ENCODE data around the gene FKBP8. TPM values are rescaled to one million over a fixed set of nuclear protein-coding genes. Genes with fewer than 3 reads are reported as not detected.

Gene FKBP8
- total RNA-seq, 2 experiments from 2014 or later, result 167 to 168 TPM

DNA sequence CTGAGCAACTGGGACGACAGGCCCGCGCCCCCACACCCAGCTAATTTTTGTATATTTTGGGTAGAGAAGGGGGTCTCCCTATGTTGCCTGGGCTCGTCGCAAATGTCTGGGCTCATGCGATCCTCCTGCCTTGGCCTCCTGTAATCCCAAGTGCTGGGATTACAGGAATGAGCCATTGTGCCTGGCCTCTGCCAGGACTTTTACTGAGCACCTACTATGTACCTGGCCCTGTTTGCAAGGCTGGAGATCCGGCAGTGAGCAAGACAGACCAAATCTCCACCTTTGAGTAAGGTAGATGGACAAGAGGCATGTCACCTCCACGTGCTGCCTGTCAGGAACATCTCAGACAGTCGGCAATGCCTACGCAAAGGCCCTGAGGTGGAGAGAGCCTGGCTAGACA lies 6.9 kb downstream of the FKBP8 start:
- CTCF ChIA-PET, result no interaction called here
- POLR2A ChIA-PET, result no interaction called here

DNA sequence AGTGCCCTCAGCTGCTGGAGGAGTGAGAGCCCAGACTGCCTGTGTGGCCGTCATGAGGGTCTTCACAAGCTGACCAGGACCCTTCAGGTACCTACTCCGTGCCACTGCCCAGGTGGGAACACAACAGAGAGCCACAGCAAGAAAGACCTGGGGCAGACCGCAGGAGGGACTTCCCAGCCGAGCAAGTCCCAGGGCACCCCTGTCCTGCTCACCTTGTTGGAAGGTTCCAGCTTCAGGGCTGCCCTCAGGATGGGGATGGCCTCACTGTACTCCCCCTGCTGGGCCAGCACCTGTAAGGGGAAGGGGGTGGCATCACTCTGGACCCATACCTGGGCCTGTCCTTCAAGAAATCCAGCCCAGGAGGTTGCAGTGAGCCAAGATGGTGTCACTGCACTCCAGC lies 10.3 kb downstream of the FKBP8 start:
- CTCF ChIA-PET, result no interaction called here
- POLR2A ChIA-PET, result no interaction called here

DNA sequence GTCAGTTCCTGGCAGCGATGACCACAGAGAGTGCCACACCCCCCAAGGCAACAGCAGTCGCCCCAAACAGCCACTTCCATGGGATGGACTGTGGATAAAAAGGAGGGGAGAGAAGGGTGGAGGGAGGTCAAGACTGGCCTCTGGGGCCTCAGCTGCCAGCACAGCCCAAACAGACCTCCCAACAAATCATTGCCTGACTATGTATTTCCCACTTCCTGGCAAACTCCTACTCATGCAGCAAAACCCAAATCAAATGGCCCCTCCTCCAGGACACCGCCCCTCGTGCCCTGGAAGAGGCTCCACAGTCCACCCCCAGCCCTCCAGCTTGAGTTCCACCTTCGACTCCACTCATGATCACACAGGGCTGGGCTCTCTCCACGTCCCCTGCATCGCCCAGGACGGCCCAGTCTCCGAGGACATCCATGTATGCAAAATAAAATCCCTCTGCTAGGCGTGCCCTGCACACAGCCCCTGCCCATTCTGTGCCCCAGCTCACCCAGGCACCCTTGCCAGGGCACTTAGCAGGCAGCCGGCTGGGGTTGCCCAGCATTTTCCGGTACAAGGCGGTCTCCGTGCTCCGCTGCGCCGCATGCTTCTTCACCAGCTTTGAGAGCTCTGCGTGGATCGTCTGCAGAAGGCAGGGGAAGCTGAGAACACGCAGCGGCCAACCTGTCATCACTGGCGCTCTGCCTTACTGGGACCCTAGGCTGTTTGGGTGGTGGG lies 11.0 kb downstream of the FKBP8 start:
- ChIA-PET POLR2A (no interaction called here), CTCF (no interaction called here)

DNA sequence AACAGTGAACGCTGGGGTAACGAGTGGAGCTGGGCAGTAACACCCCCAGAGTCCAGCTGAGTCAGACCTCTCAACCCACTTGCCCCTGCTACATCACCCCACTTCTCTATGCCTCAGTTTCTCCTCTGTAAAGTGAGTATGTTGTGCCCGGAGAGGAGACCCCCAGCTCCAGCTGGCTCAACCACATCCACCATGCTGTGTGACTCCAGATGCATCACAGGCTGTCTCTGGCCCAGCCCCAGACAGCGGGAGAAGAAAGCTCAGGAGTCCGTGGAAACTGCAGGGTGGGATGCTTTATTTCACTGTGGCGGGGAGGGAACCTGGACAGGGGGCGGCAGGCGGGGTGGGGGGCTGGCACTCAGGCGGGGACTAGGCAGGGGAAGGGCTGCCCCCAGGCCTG lies 11.9 kb downstream of the FKBP8 start:
- ChIA-PET POLR2A (interaction anchor here (0.7 kb wide), 1 partner anchor 27 kb away, joined by 6 read pairs; no protein-coding TSS in a partner anchor), CTCF (no interaction called here)

DNA sequence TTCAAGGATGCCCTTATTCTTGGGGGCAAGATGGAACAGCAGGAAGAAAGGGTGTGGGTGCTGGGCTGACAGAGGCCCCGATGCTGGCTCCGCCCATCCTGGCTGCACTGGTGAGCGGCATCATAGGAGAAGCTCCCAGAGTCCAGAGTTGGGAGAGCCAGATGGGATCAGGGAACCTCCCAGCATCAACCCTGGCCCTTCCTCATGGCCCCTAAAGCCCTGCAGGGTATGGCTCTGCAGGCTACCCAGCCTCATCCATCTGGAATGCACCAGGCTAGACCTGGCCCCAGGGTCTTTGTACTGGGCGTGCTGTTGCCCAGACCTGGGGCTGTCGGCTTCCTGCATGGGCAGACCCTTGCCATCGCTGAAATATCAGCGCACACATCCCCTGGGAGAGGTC lies 13.6 kb downstream of the FKBP8 start:
- POLR2A ChIA-PET, result no interaction called here
- CTCF ChIA-PET, result interaction anchor here (0.6 to 1.1 kb wide), 2 partner anchors 20 to 111 kb away, joined by 3 read pairs; no protein-coding TSS in a partner anchor

DNA sequence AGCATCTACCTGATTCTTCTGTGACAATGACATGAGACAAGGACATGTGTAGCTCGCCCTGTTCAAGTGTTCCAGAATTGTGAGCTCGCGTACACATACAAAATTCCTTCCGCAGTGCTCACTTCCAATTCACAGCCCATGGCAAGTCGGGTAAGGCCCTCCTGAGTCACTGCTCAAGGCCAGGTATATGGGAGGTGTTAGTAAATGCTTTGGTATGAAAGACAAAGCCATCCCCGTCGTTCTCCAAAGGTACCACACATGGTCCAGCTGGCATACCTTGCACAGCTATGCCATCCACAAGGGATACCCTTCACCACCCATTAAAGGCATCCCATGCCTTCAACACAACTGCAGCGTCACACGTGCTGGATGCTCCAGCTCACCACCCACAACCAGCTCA lies 17.1 kb downstream of the FKBP8 start:
- POLR2A ChIA-PET, result no interaction called here
- CTCF ChIA-PET, result interaction anchor here (0.7 to 1.9 kb wide), 2 partner anchors 45 to 66 kb away, joined by 3 to 4 read pairs; partner anchors contain the start of gene UBA52

DNA sequence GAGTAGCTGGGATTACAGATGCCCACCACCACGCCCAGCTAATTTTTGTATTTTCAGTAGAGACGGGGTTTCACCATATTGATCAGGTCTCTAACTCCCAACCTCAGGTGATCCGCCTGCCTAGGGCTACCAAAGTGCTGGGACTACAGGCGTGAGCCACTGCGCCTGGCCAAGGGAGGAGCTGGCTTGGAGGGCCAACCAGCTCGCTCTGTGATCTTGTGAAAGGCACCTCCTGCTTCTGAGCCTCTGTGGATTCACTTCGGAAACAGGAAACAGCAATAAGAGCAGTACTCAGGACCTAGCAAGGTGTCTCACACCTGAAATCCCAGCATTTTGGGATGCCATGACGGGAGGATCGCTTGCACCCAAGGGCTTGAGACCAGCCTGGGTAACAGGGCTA lies 19.5 kb downstream of the FKBP8 start:
- CTCF ChIA-PET, result interaction anchor here (1.1 kb wide), 1 partner anchor 16 kb away, joined by 3 read pairs; no protein-coding TSS in a partner anchor
- POLR2A ChIA-PET, result no interaction called here

DNA sequence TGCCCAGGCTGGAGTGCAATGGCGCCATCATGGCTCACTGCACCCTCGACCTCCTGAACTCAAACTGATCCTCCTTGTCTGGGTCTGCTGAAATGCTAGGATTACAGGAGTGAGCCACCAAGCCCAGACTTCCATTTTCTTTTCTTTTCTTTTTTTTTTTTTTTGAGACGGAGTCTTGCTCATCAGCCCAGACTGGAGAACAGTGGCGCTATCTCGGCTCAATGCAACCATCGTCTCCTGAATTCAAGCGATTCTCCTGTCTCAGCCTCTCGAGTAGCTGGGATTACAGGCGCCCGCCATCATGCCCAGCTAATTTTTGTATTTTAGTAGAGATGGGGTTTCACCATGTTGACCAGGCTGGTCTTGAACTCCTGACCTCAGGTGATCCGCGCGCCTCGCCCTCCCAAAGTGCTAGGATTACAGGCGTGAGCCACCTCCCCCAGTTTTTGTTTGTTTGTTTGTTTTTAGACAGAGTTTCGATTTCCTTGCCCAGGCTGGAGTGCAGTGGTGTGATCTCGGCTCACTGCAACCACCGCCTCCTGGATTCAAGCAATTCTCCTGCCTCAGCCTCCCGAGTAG lies 20.4 kb downstream of the FKBP8 start:
- POLR2A ChIA-PET, result interaction anchor here (0.6 to 3.5 kb wide), 6 partner anchors 19 to 66 kb away, joined by 3 to 16 read pairs (median 4); partner anchors contain the start of genes FKBP8, KXD1, REX1BD and UBA52
- CTCF ChIA-PET, result interaction anchor here (0.7 to 1.0 kb wide), 4 partner anchors 8 to 101 kb away, joined by 3 to 5 read pairs (median 4); no protein-coding TSS in a partner anchor

DNA sequence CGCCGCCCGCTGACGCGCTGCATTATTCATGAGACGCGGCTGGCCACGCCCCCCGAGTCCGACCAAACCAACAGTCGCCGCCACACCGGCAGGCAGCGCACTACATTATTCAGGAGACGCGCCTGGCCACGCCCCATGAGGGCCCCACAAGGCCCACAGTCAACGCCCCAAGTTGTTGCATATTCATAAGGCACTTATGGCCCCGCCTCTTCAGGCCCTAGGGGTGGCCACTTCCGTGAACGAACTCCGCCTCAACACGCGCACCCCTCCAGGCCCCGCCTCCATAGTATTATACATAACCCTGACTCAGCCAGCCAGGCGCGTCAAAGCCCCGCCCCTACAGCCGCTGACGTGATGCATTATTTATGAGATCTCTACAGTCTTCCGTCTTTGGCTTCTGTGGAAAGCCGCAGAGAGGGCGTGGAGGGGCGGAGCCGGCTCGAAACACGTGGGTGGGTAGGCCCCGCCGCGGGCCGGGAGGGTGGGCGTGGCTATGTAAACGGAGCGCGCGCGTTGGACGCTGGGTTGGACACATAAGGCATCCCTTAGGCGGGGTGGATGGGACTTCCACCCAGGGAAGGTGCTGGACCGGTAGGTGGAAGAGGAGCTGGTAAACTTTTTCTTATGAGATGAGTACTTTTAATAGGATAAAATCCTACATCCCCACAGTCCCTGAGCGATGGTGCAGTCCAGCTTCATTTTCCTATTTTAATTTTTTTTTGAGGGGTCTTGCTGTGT lies 21.1 kb downstream of the FKBP8 start:
- ChIA-PET POLR2A (interaction anchor here (0.6 to 3.5 kb wide), 7 partner anchors 20 to 67 kb away, joined by 3 to 16 read pairs (median 4); partner anchors contain the start of genes FKBP8, KXD1, REX1BD and UBA52), CTCF (interaction anchor here (0.5 to 4.6 kb wide), 14 partner anchors 9 to 331 kb away, joined by 3 to 42 read pairs (median 5); partner anchors contain the start of genes FKBP8, REX1BD and UBA52)

DNA sequence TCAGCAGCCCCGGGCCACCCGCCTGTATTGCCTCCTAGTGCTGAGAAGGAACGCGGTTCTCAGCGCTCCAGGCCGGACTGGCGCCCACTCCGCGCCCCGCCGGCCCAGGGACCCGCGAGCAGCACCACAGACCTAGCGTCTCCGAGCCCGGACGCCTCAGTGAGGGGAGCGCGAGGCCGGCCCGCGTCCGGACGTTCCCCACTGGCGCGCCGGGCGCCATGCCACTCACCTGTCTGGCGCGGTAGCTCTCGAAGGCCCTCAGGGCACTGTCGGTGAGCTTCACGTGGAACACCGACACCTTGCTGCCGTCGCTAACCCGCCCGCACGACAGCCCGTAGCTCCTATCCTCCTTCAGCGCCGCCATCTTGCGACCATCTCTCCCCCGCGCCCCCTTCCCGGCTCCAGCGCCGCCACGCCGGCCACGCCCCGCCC lies 21.7 kb downstream of the FKBP8 start, which contains the start of gene ELL:
Gene ELL, minus strand, starts transcription at position 379 of the 432 bp plus-strand sequence. Its CDS starts 15 bp downstream, at position 364.
- CTCF ChIA-PET, result interaction anchor here (0.5 to 4.6 kb wide), 13 partner anchors 10 to 331 kb away, joined by 3 to 42 read pairs (median 5); partner anchors contain the start of genes FKBP8, REX1BD and UBA52
- POLR2A ChIA-PET, result interaction anchor here (0.6 to 3.5 kb wide), 6 partner anchors 22 to 67 kb away, joined by 3 to 16 read pairs (median 6); partner anchors contain the start of genes FKBP8, KXD1, REX1BD and UBA52

DNA sequence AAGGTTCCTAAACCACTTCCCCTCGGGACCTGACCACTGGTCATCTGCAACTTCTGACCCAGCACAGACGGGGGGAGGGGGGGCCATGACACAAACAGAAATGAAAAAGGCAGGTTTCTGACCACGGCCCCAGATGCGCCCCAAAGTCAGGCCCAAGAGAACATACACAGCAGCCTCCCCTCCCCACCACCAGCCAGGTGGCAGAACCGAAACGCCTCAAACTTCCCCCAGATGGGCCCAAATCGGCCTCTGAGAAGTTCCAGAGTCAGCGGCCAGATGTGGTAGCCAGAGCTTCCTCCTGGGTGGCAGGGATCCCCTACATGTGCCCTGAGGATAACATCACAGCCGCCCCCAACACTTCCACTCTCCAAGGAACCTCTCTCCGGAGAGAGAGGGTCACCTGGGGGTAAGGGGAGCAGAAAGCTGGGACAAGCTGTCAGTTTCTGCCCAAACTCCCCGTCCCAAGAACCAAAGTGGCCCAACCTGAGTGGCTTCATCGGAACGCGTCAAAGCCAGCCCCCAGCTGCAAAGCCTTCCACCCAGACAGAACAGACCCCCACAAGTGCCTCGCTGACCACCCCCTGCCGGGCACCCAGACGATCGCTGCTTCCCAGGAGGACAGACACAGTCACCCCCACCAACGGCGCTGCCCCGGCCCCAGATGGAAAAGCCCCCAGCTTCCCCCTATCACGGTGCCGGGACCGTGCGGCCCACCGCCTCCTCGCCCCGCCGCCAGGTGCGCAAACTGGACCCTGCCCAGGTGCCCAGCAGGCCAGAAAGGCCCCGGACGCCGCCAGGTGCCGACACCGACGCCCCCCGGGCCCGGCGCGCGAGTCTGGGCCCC lies 22.3 kb downstream of the FKBP8 start:
- ChIA-PET POLR2A (interaction anchor here (0.5 to 3.5 kb wide), 7 partner anchors 25 to 175 kb away, joined by 3 to 16 read pairs (median 3); partner anchors contain the start of genes KXD1, REX1BD and UBA52), CTCF (interaction anchor here (0.6 to 4.6 kb wide), 18 partner anchors 14 to 344 kb away, joined by 3 to 42 read pairs (median 6); partner anchors contain the start of genes FKBP8, REX1BD and UBA52)

DNA sequence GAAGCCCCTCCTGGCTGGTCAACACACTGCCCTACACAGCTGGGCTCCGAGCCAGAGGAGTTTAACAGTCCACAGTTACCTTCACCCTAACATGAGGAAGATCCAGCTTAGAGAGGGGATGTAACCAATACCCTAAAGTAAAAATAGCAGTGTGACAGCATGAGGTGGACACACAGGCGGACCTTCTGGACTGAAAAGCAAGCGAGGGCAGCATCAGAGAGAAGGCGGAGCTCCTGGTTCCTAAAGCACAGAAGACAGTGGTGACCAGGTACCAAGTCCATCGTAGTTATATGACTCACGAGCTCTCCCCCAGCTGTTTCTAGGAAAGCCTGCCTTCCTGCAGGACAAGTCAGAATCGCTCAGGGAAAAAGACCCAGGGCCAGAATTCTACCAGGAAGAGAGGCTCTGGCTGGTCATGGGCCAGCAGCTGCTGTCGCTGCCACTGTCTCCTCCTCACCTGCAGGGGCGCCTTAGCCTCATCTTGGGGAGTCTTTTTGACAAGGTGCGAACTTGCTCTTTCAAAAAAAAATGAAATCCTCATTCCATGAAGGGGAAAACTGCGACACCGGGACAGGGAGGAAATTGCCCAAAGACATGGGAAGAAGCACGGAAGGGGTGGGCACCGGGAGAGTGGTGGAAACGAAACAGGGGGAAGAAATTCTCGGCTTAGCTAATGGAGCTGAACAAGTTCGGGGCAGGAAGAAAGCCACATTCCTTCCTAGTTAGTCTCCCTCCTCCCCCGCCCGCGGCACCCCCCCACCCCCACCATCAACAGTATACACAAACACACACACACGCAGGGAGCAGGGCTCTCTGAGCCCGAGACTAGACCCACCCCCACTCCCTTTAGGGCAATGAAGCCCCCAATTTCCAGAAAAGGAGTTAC lies 23.2 kb downstream of the FKBP8 start:
- POLR2A ChIA-PET, result interaction anchor here (0.5 to 3.5 kb wide), 4 partner anchors 38 to 174 kb away, joined by 3 to 16 read pairs (median 8); partner anchors contain the start of genes KXD1 and UBA52
- CTCF ChIA-PET, result interaction anchor here (0.9 to 4.6 kb wide), 22 partner anchors 13 to 327 kb away, joined by 3 to 42 read pairs (median 6); partner anchors contain the start of genes KXD1, REX1BD, TMEM59L and UBA52

DNA sequence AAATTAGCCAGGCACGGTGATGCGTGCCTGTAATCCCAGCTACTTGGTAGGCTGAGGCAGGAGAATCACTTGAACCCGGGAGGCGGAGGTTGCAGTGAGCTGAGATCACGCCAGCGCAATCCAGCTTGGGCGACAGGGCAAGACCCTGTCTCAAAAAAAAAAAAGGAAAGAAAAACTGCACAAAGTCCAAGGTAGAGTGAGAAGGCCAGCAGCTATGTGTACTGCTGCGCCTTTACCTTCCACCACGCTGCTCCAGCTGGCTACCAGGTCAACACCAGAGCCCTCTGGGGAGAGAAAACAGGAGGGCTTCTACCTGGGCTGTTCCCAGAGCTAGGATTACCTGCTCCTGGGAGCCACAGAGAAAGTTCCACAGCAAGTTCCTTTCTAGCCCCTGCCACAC lies 24.7 kb downstream of the FKBP8 start:
- ChIA-PET CTCF (interaction anchor here (1.2 to 4.6 kb wide), 5 partner anchors 11 to 67 kb away, joined by 3 to 42 read pairs (median 5); no protein-coding TSS in a partner anchor), POLR2A (no interaction called here)

DNA sequence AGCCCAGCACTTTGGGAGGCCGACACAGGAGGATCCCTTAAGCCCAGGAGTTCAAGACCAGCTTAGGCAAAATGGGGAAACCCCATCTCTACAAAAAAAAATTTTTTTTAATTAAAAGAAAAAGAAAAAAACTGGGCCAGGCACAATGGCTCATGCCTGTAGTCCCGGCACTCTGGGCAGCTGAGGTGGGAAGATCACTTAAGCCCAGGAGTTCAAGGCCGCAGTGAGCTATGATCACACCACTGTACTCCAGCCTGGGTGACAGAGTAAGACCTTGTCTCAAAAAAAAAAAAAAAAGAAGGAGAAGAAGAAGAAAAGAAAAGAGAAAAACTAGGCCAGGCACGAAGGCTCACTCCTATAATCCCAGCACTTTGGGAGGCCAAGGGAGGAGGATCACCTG lies 25.8 kb downstream of the FKBP8 start:
- ChIA-PET CTCF (interaction anchor here (1.3 to 4.6 kb wide), 5 partner anchors 10 to 66 kb away, joined by 3 to 42 read pairs (median 4); no protein-coding TSS in a partner anchor), POLR2A (no interaction called here)

DNA sequence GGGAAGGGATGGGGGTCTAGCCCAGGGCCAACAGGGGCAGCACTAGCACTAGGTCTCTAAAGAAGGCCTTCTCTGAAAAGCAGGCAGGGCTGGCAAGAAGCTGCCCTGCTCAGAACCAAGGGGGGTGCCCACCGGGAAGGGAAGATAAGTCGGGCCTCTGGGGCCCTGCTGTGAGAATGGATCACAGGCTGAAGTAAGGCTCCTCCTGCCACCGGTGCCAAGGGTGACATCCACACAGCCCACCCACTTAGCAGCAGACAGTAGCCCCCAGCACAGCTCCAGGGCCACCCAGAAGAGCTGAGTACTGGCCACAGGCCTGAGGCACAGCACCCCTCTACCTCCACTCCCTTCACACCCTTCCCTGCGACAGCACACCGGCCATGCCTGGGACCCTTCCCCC lies 27.4 kb downstream of the FKBP8 start:
- ChIA-PET CTCF (interaction anchor here (1.0 to 1.9 kb wide), 2 partner anchors 20 to 46 kb away, joined by 3 to 4 read pairs; no protein-coding TSS in a partner anchor), POLR2A (interaction anchor here (0.8 kb wide), 1 partner anchor 9 kb away, joined by 3 read pairs; no protein-coding TSS in a partner anchor)

DNA sequence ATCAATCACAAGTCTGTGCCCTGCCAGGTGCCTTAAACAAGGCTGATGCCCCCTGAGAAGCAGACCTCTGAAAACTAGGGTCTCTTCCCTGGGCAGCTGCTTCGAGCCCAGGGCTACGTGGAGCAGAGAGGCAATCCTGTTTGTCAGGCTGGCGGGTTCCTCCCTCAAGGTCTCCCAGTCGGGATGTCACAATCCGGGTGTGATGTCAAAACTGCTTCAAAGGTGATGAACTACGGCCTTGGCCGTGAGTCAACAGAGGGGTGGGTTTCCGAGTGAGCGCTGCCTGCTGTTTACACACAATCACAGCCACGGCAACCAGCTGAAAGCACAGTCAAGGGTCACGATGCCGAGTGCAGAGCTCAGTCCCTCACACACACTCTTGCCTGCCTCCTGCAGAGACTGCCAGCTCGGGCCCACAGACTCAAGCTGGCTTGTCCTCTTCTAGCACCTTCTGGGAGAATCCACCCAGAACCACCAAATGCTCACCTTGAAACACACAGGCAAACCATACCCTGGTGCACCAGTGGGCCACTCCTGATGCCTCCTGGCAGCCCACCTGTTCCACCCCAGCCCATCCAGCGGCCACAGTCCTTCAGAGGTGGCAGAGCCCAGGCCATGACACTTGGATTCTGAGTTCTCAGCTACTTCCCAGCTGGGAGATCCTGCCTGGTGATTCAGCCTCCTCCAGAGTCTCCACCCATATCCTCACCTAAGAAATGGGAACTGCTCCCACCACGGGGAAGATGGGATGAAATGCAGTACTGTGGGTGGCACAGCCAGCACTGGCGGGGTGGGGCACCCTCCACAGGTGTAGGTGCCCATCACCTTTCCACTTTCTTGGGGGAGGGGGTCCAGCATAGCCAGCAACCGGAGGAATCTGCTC lies 28.3 kb downstream of the FKBP8 start:
- ChIA-PET CTCF (no interaction called here), POLR2A (no interaction called here)

All from activated CD8-positive, alpha-beta memory T cell treated with anti-CD3 and anti-CD28 coated beads for 36 hours (primary cell).